ENCODE measurements around the gene ATIC.

DNA sequence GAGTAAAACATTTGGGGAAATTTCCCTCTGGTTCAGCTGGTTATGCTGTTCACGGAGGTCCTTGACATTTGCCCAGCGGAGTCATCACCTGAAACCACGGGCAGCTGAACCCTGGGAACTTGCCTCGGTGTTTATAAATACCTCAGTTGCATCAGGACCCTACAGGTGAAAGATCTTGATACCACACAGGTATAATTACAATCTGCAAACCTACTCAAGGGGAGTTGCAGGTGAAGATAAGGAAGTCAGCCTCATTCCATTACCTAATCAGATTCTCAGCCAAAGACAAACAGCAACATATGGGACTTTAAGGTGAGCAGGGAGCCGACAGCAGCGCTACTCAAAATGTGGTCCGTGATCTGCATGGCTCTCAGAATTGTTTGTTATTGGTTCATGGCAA is 37.0 kb upstream of the ATIC start:
- TF ChIP-seq, protein P1, sequence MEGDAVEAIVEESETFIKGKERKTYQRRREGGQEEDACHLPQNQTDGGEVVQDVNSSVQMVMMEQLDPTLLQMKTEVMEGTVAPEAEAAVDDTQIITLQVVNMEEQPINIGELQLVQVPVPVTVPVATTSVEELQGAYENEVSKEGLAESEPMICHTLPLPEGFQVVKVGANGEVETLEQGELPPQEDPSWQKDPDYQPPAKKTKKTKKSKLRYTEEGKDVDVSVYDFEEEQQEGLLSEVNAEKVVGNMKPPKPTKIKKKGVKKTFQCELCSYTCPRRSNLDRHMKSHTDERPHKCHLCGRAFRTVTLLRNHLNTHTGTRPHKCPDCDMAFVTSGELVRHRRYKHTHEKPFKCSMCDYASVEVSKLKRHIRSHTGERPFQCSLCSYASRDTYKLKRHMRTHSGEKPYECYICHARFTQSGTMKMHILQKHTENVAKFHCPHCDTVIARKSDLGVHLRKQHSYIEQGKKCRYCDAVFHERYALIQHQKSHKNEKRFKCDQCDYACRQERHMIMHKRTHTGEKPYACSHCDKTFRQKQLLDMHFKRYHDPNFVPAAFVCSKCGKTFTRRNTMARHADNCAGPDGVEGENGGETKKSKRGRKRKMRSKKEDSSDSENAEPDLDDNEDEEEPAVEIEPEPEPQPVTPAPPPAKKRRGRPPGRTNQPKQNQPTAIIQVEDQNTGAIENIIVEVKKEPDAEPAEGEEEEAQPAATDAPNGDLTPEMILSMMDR (IDR thresholded peaks at IDR 0.05): no peak
- no peak for TF ChIP-seq NR2C2 (CRISPR knock-in tag; IDR thresholded peaks at IDR 0.05)
- TF ChIP-seq, protein P2, sequence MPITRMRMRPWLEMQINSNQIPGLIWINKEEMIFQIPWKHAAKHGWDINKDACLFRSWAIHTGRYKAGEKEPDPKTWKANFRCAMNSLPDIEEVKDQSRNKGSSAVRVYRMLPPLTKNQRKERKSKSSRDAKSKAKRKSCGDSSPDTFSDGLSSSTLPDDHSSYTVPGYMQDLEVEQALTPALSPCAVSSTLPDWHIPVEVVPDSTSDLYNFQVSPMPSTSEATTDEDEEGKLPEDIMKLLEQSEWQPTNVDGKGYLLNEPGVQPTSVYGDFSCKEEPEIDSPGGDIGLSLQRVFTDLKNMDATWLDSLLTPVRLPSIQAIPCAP (CRISPR knock-in tag; IDR thresholded peaks at IDR 0.05): no peak
- no peak for TF ChIP-seq GABPB1 (CRISPR knock-in tag; IDR thresholded peaks at IDR 0.05)
